ENCODE measurements around the gene DLG1. TPM values are rescaled to one million over a fixed set of nuclear protein-coding genes. Genes with fewer than 3 reads are reported as not detected.

Gene DLG1
- total and polyA plus RNA-seq, 12 donors, result 14.1 to 74.6 (median 58.4) TPM

- H3K4me1 ChIP-seq (replicated peaks in 1 of 2), result peaks cover 0 to 25% of the 10 kb centered on the region in 2 donors
- H3K9me3 ChIP-seq (replicated peaks in 1 of 3), result no peaks in the 10 kb centered on the region
- no peak overlapping the region for H3K27ac ChIP-seq
- WGBS, 4 donors, result 0 to 11% (median 8%) methylated on average over 4 to 67 of the region's 67 CpGs
- H3K4me3 ChIP-seq, result peak overlapping the region in 1 of 4 donors; percentile 56
- DNase-seq, result peak in 2 of 7 donors; percentile 24 to 53
- TF ChIP-seq POLR2A (IDR thresholded peaks at IDR 0.05), result no peak
- TF ChIP-seq CTCF (IDR thresholded peaks at IDR 0.05), result no peak
- intact Hi-C loops (cut with DNase I), result no loop called here
- H3K27me3 ChIP-seq, result peaks cover 33% of the 10 kb centered on the region
- H3K36me3 ChIP-seq (replicated peaks in 1 of 2), result no peaks in the 10 kb centered on the region
These were observed 269.5 kb downstream of the DLG1 start for GRCh38 chr3:197028728-197029510.

GRCh38 chr3:197027896-197028727, 270.3 kb downstream of the DLG1 start:
- H3K4me3 ChIP-seq, result no peak overlapping the region
- TF ChIP-seq POLR2A (IDR thresholded peaks at IDR 0.05) (no peak), CTCF (IDR thresholded peaks at IDR 0.05) (no peak)
- 62 to 83% (median 73%) methylated on average over 7 to 22 of the region's 22 CpGs for WGBS, 4 donors
- intact Hi-C loops (cut with DNase I), result no loop called here
- DNase-seq, result peak in 2 of 7 donors; percentile 32 to 52
- no peaks in the 10 kb centered on the region for H3K9me3 ChIP-seq (replicated peaks in 1 of 3)
- H3K36me3 ChIP-seq (replicated peaks in 1 of 2), result no peaks in the 10 kb centered on the region
- H3K4me1 ChIP-seq (replicated peaks in 1 of 2), result peaks cover 0 to 25% of the 10 kb centered on the region in 2 donors
- no peak overlapping the region for H3K27ac ChIP-seq
- H3K27me3 ChIP-seq, result peaks cover 40% of the 10 kb centered on the region

GRCh38 chr3:197027151-197027895, 271.1 kb downstream of the DLG1 start:
- WGBS, 4 donors, result 85 to 100% (median 93%) methylated on average over 2 to 29 of the region's 29 CpGs
- intact Hi-C loops (cut with DNase I), result no loop called here
- peak in 2 of 7 donors; percentile 20 to 40 for DNase-seq

More at GRCh38 chr3:197027151-197027895, 271.1 kb downstream of the DLG1 start:
- H3K9me3 ChIP-seq (replicated peaks in 1 of 3), result no peaks in the 10 kb centered on the region
- no peak overlapping the region for H3K4me3 ChIP-seq
- TF ChIP-seq CTCF (IDR thresholded peaks at IDR 0.05) (no peak), POLR2A (IDR thresholded peaks at IDR 0.05) (no peak)
- H3K36me3 ChIP-seq (replicated peaks in 1 of 2), result no peaks in the 10 kb centered on the region
- H3K27me3 ChIP-seq, result peaks cover 41% of the 10 kb centered on the region
- H3K4me1 ChIP-seq (replicated peaks in 1 of 2), result peaks cover 0 to 25% of the 10 kb centered on the region in 2 donors
- no peak overlapping the region for H3K27ac ChIP-seq

All from adrenal gland (tissue), 12 donors.